GM15510 (cell line): ENCODE results near the gene PDE6B.

Experiments
- POLR2A ChIP-seq: IDR thresholded peaks from 3 replicates; pipeline ENCODE4 v1.6.1; 2011; ENCODE audit warnings: borderline replicate concordance; ENCODE audit not compliant: insufficient read length; ENCODE audit errors: extremely low read depth

The PDE6B gene

DNA sequence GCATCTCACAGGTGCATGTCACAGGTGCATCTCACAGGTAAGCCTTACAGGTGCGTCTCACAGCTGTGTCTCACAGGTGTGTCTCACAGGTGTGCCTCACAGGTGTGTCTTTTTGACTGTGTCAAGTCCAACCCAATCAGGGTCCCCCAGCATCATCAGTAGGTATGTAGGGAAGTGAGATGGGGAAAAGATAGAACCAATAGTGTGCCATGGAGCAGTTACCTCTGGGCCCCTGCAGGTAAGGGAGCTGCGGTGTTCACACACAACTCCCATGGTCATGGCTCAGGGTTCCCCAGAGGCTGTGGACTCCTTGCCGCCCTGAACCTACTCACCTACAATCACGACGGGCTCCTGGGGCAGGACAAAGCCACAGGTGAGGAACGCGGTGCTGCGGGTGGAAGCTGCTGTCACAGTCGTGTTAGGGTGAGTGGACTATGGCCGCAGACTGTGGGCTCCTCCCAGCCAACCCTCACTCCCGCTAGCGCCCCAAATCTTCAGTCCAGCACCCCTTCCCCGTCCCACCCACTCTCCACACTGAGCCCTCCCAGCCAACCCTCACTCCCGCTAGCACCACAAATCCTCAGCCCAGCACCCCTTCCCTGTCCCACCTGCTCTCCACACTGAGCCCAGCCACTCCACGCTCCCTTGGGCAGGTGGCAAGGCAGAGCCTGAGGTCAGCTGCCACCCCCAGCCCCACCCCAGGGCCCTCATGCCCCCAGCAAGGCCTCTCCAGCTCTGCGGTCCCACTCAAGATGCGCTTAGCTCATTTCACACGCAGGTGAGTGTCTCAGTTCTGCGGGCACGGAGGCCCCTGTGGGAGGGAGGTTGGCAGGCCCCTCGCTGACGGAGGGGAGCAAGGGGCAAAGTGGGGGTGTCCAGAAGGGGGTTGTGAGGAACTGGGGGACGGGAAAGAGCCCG is 2.1 kb upstream of the PDE6B start:
- TF ChIP-seq POLR2A: no peak

- no peak for TF ChIP-seq POLR2A
Measured at GRCh38 chr4:623914-624566, 1.3 kb upstream of the PDE6B start.

- TF ChIP-seq POLR2A: no peak
Measured at GRCh38 chr4:625631-626161, 323 bp downstream of the PDE6B start.

GRCh38 chr4:626201-627091 is 1.1 kb downstream of the PDE6B start:
- TF ChIP-seq POLR2A: no peak

GRCh38 chr4:627347-628125 is 2.2 kb downstream of the PDE6B start:
- TF ChIP-seq POLR2A: no peak

- TF ChIP-seq POLR2A: no peak
Measured at GRCh38 chr4:628311-628741, 3.0 kb downstream of the PDE6B start.

DNA sequence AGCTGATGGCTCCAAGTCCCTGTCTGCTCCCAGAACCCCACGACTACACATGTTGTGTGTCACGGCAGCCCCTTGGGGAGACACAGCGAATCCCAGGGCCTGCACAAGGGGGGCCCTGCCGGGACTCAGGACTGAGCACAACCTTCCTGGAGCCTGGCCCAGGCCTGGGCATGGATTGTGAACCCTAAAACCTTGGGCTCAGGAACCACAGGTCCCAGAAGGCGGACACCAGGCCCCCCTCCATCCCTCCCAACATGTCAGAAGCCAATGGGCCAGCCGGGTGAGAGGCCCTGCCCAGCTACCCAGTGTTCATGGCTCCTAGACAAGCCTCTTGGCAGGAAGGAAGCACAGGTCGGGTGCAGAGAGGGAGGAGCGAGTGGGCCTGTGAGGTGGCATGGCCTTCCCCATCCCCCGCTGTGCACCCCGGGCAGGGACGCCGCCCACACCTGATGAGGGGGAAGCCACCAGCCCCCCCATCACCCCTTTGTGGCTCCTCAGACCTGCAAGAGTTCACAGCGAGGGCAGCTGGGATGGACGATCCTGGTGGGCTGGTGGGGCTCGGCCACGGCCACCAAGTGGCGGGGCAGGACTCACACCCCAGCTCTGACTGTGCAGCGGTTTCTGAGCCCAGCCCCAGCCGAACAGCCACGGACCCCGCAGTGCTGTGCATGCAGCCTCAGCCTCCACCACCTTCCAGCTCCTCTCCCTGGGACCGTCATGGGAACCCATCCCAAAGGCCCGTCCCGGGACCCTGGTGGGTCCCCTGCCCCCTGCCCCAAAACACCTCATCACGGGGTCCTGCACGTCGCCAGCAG is 3.7 kb downstream of the PDE6B start:
- TF ChIP-seq POLR2A: no peak

DNA sequence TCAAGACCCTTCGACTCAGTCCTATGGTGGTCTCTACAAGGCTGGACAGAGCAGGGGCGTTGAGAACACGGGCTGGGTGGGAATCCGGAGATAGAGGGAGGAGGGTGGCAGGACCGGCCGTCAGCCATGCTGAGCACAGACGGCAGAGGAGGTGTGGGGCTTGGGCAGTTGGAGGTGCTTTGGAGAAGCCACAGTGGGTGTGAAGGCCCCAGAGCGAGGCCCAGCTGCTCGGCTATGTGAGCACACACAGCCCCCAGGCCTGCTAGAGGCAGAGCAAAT is 4.2 kb downstream of the PDE6B start:
- TF ChIP-seq POLR2A: no peak

- TF ChIP-seq POLR2A: no peak
Measured at GRCh38 chr4:629915-630641, 4.7 kb downstream of the PDE6B start.

DNA sequence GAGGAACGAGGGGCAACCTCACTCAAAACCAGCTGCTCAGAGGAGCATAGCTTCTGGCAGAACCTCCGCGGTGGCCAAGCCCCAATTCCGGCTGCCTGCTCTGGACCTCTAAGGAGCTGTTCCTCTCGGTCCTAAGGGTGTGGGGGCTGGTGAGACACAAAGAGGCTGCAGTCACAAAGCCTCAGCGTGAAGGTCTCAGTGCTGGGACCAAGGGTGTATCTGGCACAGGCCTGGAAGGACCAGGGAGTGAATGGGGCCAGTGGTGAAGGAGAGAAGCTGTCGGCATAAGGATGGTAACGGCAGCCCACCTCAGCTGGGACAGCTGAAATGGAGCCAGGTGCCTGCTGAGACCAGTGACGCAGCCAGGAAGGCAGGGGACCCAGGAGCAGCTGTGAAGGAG is 5.3 kb downstream of the PDE6B start:
- no peak for TF ChIP-seq POLR2A

GRCh38 chr4:632196-632790 is 6.9 kb downstream of the PDE6B start:
- no peak for TF ChIP-seq POLR2A

- no peak for TF ChIP-seq POLR2A
Measured at GRCh38 chr4:632926-633325, 7.6 kb downstream of the PDE6B start.
